Peyer's patch (tissue), 4 donors: ENCODE measurements around the gene FOXE1. TPM values are rescaled to one million over a fixed set of nuclear protein-coding genes. Genes with fewer than 3 reads are reported as not detected.
A peak's percentile ranks its signal among the peaks of the same experiment; 100 is the strongest.

ENCODE experiments used
- DNase-seq, 3 donors: peaks; one replicate each; pipeline ENCODE4 v3.0.0-alpha.2; 2017 to 2019
- H3K27ac ChIP-seq, 4 donors: fragments of 200-600 bp; sonication (generic); one replicate each; pipeline ENCODE4 v1.5.1; 2016 to 2019
- H3K27me3 ChIP-seq, 2 donors: fragments of 200-600 bp; sonication (generic); one replicate each; pipeline ENCODE4 v1.5.1; 2019
- H3K36me3 ChIP-seq, 3 donors: fragments of 200-600 bp; sonication (generic); one replicate each; pipeline ENCODE4 v1.5.1; 2016 to 2019
- H3K4me1 ChIP-seq, 4 donors: fragments of 200-600 bp; sonication (generic); one replicate each; pipeline ENCODE4 v1.5.1; 2016 to 2019
- H3K4me3 ChIP-seq, 4 donors: fragments of 200-600 bp; sonication (generic); 1 replicate in 3 of 4; 2 replicates in 1 of 4; pipeline ENCODE4 v1.5.1; 2016 to 2019; ENCODE audit warnings: mild to moderate bottlenecking in 1 of 4
- H3K9me3 ChIP-seq, 4 donors: fragments of 200-600 bp; sonication (generic); one replicate each; pipeline ENCODE4 v1.5.1; 2016 to 2019; ENCODE audit warnings: mild to moderate bottlenecking in 1 of 4
- CTCF ChIP-seq, 6 experiments: fragments of 450-650 bp in 4 of 6; fragments of 200-600 bp in 2 of 6; sonication (generic) in 1 of 6; IDR thresholded peaks; one replicate each; pipeline ENCODE4 v1.5.1; 2017 to 2019; ENCODE audit warnings: antibody characterized with exemption in 6 of 6, mild to moderate bottlenecking in 3 of 6, moderate library complexity in 1 of 6
- POLR2A ChIP-seq, 2 donors: fragments of 450-650 bp; IDR thresholded peaks; one replicate each; pipeline ENCODE4 v1.5.1; 2017; ENCODE audit warnings: antibody characterized with exemption in 2 of 2, mild to moderate bottlenecking in 2 of 2, moderate library complexity in 2 of 2
- total RNA-seq, 4 donors: library from RNA; depleted of rRNA; stranded (reverse); fragments of >200 nt; gene quantifications; one replicate each; pipeline ENCODE4 v1.1.0, GENCODE V29; 2016

The FOXE1 gene
- total RNA-seq, 4 donors from 2014 or later = not detected

- Histone ChIP-seq H3K27me3 (peaks cover 0 to 63% of the 10 kb centered on the region in 2 donors), H3K4me1 (peaks cover 0 to 39% (median 10%) of the 10 kb centered on the region in 4 donors), H3K4me3 (no peak overlapping the region), H3K9me3 (peaks cover 0 to 13% (median 0%) of the 10 kb centered on the region in 4 donors), H3K27ac (no peak overlapping the region), H3K36me3 (no peaks in the 10 kb centered on the region)
- DNase-seq = peak in 1 of 3 donors; percentile 9
- TF ChIP-seq POLR2A (IDR thresholded peaks at IDR 0.05) (no peak), CTCF (IDR thresholded peaks at IDR 0.05) (no peak)
Measured at GRCh38 chr9:97855899-97856298, 2.9 kb downstream of the FOXE1 start.

DNA sequence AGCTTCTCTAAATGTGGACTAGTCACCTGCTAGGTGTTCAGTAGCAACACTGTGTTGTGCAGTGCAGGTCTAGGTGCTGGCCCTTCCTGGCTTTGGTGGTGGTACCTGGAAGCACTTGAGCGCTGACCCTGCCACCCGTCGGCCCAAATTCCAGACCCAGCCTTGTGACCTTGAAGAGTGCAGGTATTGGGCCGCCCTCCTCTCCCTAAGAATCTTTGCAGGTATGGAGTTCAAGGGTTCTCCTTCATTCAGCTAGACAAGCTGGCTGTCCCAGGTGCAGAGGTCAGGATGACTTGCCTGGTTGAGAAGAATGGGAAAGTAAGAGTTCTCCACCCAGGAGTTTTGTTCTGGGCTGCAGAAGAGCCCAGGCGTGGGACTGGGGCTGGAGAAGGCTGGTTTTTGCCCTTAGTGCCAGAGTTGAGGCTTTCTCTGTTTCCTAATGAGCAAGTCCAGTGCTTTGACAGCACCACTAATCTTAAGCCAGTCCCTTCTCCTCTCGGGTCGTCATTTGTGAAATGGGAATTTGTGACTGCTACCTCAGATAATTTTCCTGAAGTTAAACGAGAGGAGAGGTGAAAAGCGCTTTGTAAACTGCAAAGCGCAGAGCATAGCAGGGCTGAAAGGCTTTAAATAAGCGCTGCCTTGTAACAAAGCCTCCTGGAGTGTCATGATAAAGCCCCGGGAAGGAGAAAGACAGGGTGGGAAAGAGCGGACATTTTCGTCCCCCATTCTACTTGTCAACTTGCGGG is 4.0 kb downstream of the FOXE1 start:
- no peak overlapping the region for H3K27ac ChIP-seq
- H3K27me3 ChIP-seq = peaks cover 0 to 56% of the 10 kb centered on the region in 2 donors
- TF ChIP-seq CTCF (IDR thresholded peaks at IDR 0.05) (no peak), POLR2A (IDR thresholded peaks at IDR 0.05) (no peak)
- H3K4me1 ChIP-seq = peaks cover 0 to 32% (median 10%) of the 10 kb centered on the region in 4 donors
- H3K9me3 ChIP-seq = peaks cover 0 to 13% (median 0%) of the 10 kb centered on the region in 4 donors
- no peak overlapping the region for H3K4me3 ChIP-seq
- H3K36me3 ChIP-seq = no peaks in the 10 kb centered on the region
- peak in 1 of 3 donors; percentile 10 for DNase-seq

DNA sequence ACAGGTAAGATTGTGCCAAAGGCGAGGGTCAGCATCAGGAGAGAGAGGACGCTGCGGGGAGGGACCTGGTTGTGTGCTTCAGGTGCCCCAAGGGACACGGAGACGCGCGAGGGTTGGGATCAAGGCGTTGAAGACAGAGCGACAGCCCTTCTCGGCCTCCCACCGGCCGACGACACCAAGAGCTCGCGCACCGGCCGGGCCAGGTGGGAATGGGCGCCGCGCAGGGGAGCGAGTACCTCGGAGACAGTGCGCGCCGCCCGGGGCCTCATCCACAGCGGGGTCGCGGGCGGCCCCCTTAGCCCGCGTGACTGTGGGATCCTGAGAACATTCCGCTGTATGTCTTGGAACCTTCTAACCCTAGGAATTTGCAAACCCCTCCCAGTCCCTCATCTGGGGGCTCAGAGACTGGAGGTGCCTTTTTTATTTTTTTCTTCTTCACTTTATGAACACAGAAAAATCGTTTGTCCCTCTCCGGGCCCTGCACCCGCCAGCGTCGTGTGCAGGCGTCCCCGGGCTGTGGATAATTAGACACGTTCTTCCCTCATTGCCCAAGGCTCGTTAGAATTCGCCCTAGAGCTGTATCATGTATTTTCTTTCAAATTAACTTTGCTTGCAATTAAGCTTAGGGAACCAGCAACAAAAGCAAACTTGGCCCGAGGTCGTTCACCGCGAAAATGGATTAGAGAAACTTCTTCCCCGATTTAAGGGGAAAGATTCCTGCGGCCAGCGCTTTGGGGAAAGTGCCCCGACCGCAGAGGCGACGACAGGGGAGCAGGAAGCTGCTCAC is 4.8 kb downstream of the FOXE1 start:
- H3K36me3 ChIP-seq = no peaks in the 10 kb centered on the region
- no peak for TF ChIP-seq POLR2A (IDR thresholded peaks at IDR 0.05)
- no peak for TF ChIP-seq CTCF (IDR thresholded peaks at IDR 0.05)
- H3K9me3 ChIP-seq = peaks cover 0 to 13% (median 0%) of the 10 kb centered on the region in 4 donors
- peaks cover 0 to 48% of the 10 kb centered on the region in 2 donors for H3K27me3 ChIP-seq
- H3K27ac ChIP-seq = no peak overlapping the region
- H3K4me3 ChIP-seq = no peak overlapping the region
- DNase-seq = peak in 1 of 3 donors; percentile 37
- peaks cover 0 to 25% (median 10%) of the 10 kb centered on the region in 4 donors for H3K4me1 ChIP-seq

GRCh38 chr9:97858393-97858713 is 5.3 kb downstream of the FOXE1 start:
- H3K36me3 ChIP-seq = no peaks in the 10 kb centered on the region
- H3K4me1 ChIP-seq = peaks cover 0 to 19% (median 7%) of the 10 kb centered on the region in 4 donors
- peak in 1 of 3 donors; percentile 23 for DNase-seq
- no peak overlapping the region for H3K27ac ChIP-seq
- H3K27me3 ChIP-seq = peaks cover 0 to 42% of the 10 kb centered on the region in 2 donors
- no peak for TF ChIP-seq POLR2A (IDR thresholded peaks at IDR 0.05)
- TF ChIP-seq CTCF (IDR thresholded peaks at IDR 0.05) = no peak
- H3K4me3 ChIP-seq = no peak overlapping the region
- H3K9me3 ChIP-seq = peaks cover 0 to 8% (median 0%) of the 10 kb centered on the region in 4 donors

DNA sequence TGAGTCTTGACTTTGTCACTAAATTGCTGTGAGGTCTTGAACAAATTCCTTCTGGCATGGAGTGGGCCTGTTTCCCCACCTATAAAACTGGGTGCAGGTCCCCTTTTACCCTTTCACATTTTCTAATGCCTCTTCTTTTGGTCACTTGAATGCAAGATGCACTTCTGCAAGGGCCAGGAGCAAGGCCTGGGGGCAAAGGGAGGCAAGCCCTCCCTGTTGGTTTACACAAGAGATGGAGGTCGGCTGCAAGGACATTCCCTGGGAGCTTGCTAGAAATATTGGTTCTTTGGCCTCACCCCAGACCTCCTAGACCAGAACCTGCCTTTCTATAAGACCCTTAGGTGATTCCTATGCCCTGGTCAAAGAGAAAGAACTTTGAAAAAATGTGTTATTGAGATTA is 5.8 kb downstream of the FOXE1 start:
- no peak for DNase-seq

More for the DNA sequence above, 5.8 kb downstream of the FOXE1 start:
- Histone ChIP-seq H3K27ac (no peak overlapping the region), H3K4me1 (peaks cover 0 to 15% (median 4%) of the 10 kb centered on the region in 4 donors), H3K9me3 (peaks cover 0 to 7% (median 0%) of the 10 kb centered on the region in 4 donors), H3K27me3 (peaks cover 0 to 38% of the 10 kb centered on the region in 2 donors), H3K4me3 (no peak overlapping the region), H3K36me3 (no peaks in the 10 kb centered on the region)
- TF ChIP-seq CTCF (IDR thresholded peaks at IDR 0.05) (no peak), POLR2A (IDR thresholded peaks at IDR 0.05) (no peak)
